Measurements from ENCODE around the gene MAB21L2. TPM values are rescaled to one million over a fixed set of nuclear protein-coding genes. Genes with fewer than 3 reads are reported as not detected.

Gene MAB21L2
- polyA plus RNA-seq, 1 donor from 2014 or later, result 1.6 TPM

DNA sequence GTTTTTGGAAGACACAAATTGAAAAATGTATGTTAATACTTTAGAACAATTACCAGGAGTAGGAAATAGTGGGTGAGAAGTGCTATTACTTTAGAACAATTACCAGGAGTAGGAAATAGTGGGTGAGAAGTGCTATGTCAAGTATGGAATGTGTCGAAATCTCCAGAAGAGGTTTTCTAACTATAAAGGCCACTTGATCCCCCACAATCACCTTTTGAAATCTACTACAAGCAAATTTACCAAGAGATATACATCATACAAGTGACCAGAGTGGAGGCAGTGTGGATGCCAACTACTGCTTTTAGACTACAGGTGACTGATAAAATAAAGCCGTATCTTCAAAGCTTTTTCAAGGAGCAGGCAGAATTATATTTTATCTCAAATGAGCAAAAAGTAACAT, 43.1 kb downstream of the MAB21L2 start:
- Histone ChIP-seq H3K4me3 (ENCODE audit: low read length) (no peak overlapping the region), H3K9me2 (ENCODE audit: insufficient read depth, low read length) (no peaks in the 10 kb centered on the region), H4K20me1 (ENCODE audit: insufficient read depth) (no peaks in the 10 kb centered on the region), H3F3A (ENCODE audit: insufficient read depth, low read length, poor library complexity, severe bottlenecking) (no peaks in the 10 kb centered on the region), H3K27ac (ENCODE audit: low read length) (no peak overlapping the region), H3K9ac (ENCODE audit: low read length) (no peak overlapping the region), H3K27me3 (ENCODE audit: insufficient read depth, low read depth, low read length) (no peaks in the 10 kb centered on the region), H3K79me2 (replicated peaks; ENCODE audit: insufficient read depth, low read length) (no peaks in the 10 kb centered on the region), H2AFZ (ENCODE audit: low read depth, low read length) (no peak overlapping the region), H3K9me3 (ENCODE audit: low read length) (no peaks in the 10 kb centered on the region), H3K4me2 (ENCODE audit: low read length) (no peak overlapping the region), H3K36me3 (ENCODE audit: insufficient read depth, low read length) (no peaks in the 10 kb centered on the region)
- TF ChIP-seq TAF1 (IDR thresholded peaks at IDR 0.05; ENCODE audit: low read depth) (no peak), CTCF (IDR thresholded peaks at IDR 0.05; ENCODE audit: poor library complexity, severe bottlenecking) (no peak), EZH2 (IDR thresholded peaks at IDR 0.05; ENCODE audit: borderline replicate concordance, insufficient read depth, low read length, poor library complexity, severe bottlenecking) (no peak), REST (IDR thresholded peaks at IDR 0.05; ENCODE audit: borderline replicate concordance) (no peak), EP300 (conservative IDR thresholded peaks at IDR 0.05; ENCODE audit: poor library complexity, severe bottlenecking) (no peak), MXI1 (conservative IDR thresholded peaks at IDR 0.05; ENCODE audit: poor library complexity, severe bottlenecking) (no peak), POLR2AphosphoS5 (IDR thresholded peaks at IDR 0.05) (no peak), RAD21 (conservative IDR thresholded peaks at IDR 0.05) (no peak), SMC3 (conservative IDR thresholded peaks at IDR 0.05; ENCODE audit: poor library complexity) (no peak)

DNA sequence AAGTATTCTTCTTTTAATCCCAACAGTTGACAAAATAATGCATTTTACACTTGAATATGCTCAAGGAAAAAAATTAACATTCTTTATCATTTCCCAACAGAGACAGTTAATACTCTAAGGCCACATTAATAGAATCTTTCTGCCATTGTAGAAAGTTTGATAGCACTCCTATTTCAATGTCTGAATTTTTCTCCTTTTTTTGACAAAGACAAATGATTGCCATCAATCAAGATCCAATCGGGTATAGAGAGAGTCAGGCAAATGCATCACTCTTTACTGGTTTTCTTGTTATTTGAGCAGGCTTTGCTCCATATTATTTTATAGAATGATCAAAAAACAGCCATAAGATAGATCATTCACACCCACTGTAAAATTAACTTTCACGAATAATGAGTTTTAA, 46.1 kb downstream of the MAB21L2 start:
- no peaks in the 10 kb centered on the region for H3K9me3 ChIP-seq (ENCODE audit: low read length)
- H3K27ac ChIP-seq (ENCODE audit: low read length), result no peak overlapping the region
- H3K4me2 ChIP-seq (ENCODE audit: low read length), result no peak overlapping the region

More for the DNA sequence above, 46.1 kb downstream of the MAB21L2 start:
- Histone ChIP-seq H3K27me3 (ENCODE audit: insufficient read depth, low read depth, low read length) (no peaks in the 10 kb centered on the region), H3F3A (ENCODE audit: insufficient read depth, low read length, poor library complexity, severe bottlenecking) (no peaks in the 10 kb centered on the region), H3K79me2 (replicated peaks; ENCODE audit: insufficient read depth, low read length) (no peaks in the 10 kb centered on the region), H3K4me3 (ENCODE audit: low read length) (no peak overlapping the region), H3K36me3 (ENCODE audit: insufficient read depth, low read length) (no peaks in the 10 kb centered on the region), H3K9ac (ENCODE audit: low read length) (no peak overlapping the region), H4K20me1 (ENCODE audit: insufficient read depth) (no peaks in the 10 kb centered on the region), H2AFZ (ENCODE audit: low read depth, low read length) (no peak overlapping the region), H3K9me2 (ENCODE audit: insufficient read depth, low read length) (no peaks in the 10 kb centered on the region)
- TF ChIP-seq CTCF (IDR thresholded peaks at IDR 0.05; ENCODE audit: poor library complexity, severe bottlenecking), result no peak
- TF ChIP-seq TAF1 (IDR thresholded peaks at IDR 0.05; ENCODE audit: low read depth), result no peak

Measured in neural cell (in vitro differentiated cells).